GM12892 (cell line): ENCODE data around the gene PRR33.
"Not testable (repeated sequence)": the region's sequence is repeated elsewhere in the genome, so short reads cannot be mapped to it uniquely, and the experiment has no call there.

Experiments used
- POLR2A ChIP-seq: IDR thresholded peaks from 2 replicates; pipeline ENCODE4 v1.6.1; 2011; ENCODE audit warnings: low read depth, low read length, control low read depth
- POLR2AphosphoS5 ChIP-seq: IDR thresholded peaks from 2 replicates; pipeline ENCODE4 v1.6.1; 2011; ENCODE audit warnings: low read depth, low read length, control low read depth

- TF ChIP-seq POLR2AphosphoS5, POLR2A: not testable (repeated sequence)
Measured at GRCh38 chr11:1873813-1874150, 17.9 kb downstream of the PRR33 start.
